LNCAP (cell line): ENCODE results near the gene UNC5B.

ENCODE experiments used
- CTCF ChIP-seq: fragments of 450-650 bp; IDR thresholded peaks from 2 replicates; pipeline ENCODE4 v1.5.1; 2017; ENCODE audit warnings: mild to moderate bottlenecking

UNC5B gene

DNA sequence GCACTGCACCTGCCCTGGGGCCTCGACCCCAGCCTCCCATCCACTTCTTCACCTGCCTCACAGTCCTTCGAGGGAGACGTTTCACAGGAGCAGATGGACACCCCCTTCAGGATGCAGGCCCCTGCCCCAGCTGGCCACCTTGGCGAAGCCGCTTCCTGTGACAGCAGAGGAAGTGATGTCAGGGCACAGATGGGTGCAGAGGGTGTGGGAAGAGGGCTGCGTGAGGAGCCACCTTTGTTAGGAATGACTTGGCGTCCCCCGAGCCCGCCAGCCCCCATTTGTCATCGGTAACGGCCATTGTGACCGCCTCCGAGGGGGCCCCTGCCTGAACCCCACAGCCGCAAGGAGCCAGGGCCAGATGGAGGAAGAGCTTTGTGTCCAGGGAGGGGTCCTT lies 59.3 kb downstream of the UNC5B start:
- no peak for TF ChIP-seq CTCF

GRCh38 chr10:71272056-71272771 lies 59.8 kb downstream of the UNC5B start:
- no peak for TF ChIP-seq CTCF

GRCh38 chr10:71273506-71273905 lies 61.1 kb downstream of the UNC5B start:
- TF ChIP-seq CTCF: no peak

- no peak for TF ChIP-seq CTCF
Observed at GRCh38 chr10:71274901-71275796, 62.8 kb downstream of the UNC5B start.

DNA sequence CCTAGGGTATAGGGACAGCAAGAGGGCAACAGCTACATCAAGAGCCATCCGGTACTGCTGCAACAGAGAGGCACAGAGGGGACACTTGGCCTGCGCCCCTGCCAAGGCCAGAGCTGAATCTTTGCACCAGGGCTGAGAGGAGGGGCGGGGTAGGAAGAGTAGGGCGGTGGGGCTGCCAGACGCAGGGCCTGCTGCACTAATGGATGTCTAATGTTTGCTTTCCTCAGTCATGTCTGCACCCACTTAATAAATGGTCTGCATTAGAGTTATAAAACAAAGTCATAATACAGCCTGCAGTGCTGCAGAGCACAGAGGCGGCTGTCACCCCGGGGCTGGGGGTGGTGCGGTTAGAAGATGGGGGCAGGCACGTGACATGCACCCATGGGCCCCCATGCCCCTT lies 64.5 kb downstream of the UNC5B start:
- TF ChIP-seq CTCF: no peak

GRCh38 chr10:71277914-71278665 lies 65.7 kb downstream of the UNC5B start:
- no peak for TF ChIP-seq CTCF
